Iris pigment epithelial cell (primary cell): ENCODE data around the gene PIK3R5.

Source experiments
- DNase-seq: peaks from one replicate; pipeline ENCODE4 v3.0.0-alpha.2; 2011; ENCODE audit warnings: low read depth

The PIK3R5 gene

DNA sequence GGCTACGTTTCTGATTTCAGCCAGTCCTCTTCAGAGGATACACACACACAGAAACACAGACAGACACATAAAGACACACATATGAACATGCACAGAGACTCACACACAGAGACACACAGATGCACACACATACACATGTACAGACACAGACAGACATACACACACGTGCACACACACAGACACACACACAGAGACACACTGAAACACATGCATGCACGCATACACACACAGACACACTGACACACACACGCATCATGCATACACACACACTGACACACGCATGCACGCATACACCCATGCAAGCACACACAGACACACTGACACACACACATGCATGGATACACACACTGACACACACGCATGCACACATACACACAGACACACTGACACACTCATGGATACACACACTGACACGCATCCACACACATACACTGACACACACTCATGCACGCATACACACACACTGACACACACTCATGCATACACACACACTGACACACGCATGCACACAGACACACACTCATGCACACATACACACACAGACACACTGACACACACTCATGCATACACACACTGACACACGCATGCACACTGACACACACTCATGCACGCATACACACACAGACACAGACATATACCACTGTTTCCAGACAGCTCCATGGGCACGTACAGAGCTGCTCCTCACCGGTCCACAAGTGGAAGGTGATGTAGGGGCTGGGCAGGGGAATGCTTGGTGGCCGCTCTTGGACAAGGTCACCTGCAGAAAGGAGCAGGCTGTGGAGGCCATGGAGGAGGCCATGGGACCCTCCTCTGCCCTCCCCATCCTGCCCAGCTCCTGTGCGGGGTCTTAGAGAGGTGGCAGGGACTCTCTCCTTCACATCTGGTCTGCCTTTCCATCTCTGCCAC is 136.2 kb downstream of the PIK3R5 start:
- DNase-seq, result no peak
